Psoas muscle (tissue), 8 donors: Measurements from ENCODE around the gene CRABP2. TPM values are rescaled to one million over a fixed set of nuclear protein-coding genes. Genes with fewer than 3 reads are reported as not detected.

Source experiments
- ATAC-seq, 4 donors: fragments of 200-7000 bp; cut with Tn5 transposase; one replicate each; pipeline ENCODE4 v1.9.1; 2020; ENCODE audit warnings: moderate library complexity in 3 of 4, mild to moderate bottlenecking in 2 of 4
- DNase-seq, 2 donors: peaks; one replicate each; pipeline ENCODE4 v3.0.0-alpha.2; 2020
- H3K27ac ChIP-seq: fragments of 200-600 bp; one replicate; pipeline ENCODE4 v1.8.0; 2022
- H3K27me3 ChIP-seq, 3 donors: fragments of 200-600 bp in 1 of 3; one replicate each; pipeline versions ENCODE4 v1.6.1 to v1.8.0; 2013 to 2022; ENCODE audit warnings: low read length in 2 of 3, mild to moderate bottlenecking in 2 of 3, moderate library complexity in 1 of 3; ENCODE audit not compliant: insufficient read depth in 3 of 3
- H3K36me3 ChIP-seq, 2 donors: fragments of 200-600 bp in 1 of 2; one replicate each; pipeline versions ENCODE4 v1.6.1 to v1.8.0; 2013 to 2022; ENCODE audit warnings: low read depth in 1 of 2, mild to moderate bottlenecking in 1 of 2, moderate library complexity in 1 of 2; ENCODE audit not compliant: insufficient read depth in 1 of 2
- H3K4me1 ChIP-seq: fragments of 200-600 bp; one replicate; pipeline ENCODE4 v1.8.0; 2022
- H3K4me3 ChIP-seq: fragments of 200-600 bp; one replicate; pipeline ENCODE4 v1.8.0; 2022; ENCODE audit warnings: mild to moderate bottlenecking
- H3K9me3 ChIP-seq: fragments of 200-600 bp; one replicate; pipeline ENCODE4 v1.8.0; 2022
- CTCF ChIP-seq: fragments of 200-600 bp; IDR thresholded peaks from one replicate; pipeline ENCODE4 v1.8.0; 2022; ENCODE audit warnings: antibody characterized with exemption
- WGBS, 3 donors: extraction: QIAGEN DNeasy Blood & Tissue Kit; methylation state at CpG; one replicate each; pipeline versions ENCODE4 v1.1.6 to v1.1.7; 2013; 5-methylcytosine and 5-hydroxymethylcytosine counted together
- intact Hi-C, 2 donors: fragments of 100-400 bp; cut with DNase I; formaldehyde crosslinking; loops; one replicate each; pipeline versions ENCODE4 v1.11.0 to v1.14.2; 2022
- polyA plus RNA-seq, 3 donors: library from polyadenylated mRNA; stranded (reverse); fragments of 200-250 nt; gene quantifications; one replicate each; pipeline ENCODE4 v1.2.3, GENCODE V29; 2013
- total RNA-seq, 4 donors: library from RNA; stranded (reverse); fragmentation: NEBNext Ultra II Directional in 2 of 4; extraction: Animal tissue kit (Norgen Biotek cat#: 25700) in 2 of 4; gene quantifications; one replicate each; pipeline versions ENCODE4 v1.2.1 to v1.2.4, GENCODE V29; 2021 to 2023
- donor health status: healthy with polysubstance abuse.
- donor health status: DM: no; HTN: no; CAD: no; lungs with moderate emphysema.
- donor health status: Bipolar disorder and iron deficiency.
- donor health status: healthy.
- donor health status: DM: yes; HTN: yes; CAD: no.
- donor health status: DM: no; HTN: no; CAD: no.
- donor health status: DM: no; HTN: no; CAD: no.
- donor health status: DM: yes; HTN: yes; CAD: no.

CRABP2 gene
- total and polyA plus RNA-seq, 7 donors: 0.13 to 1.7 (median 0.64) TPM; not detected in 1

- H3K4me3 ChIP-seq: no peak overlapping the region
- WGBS, 3 donors: 47 to 64% (median 55%) methylated on average over 4 of the region's 4 CpGs
- no peak for TF ChIP-seq CTCF
- ATAC-seq: no peak
- intact Hi-C loops: no loop called here
- H3K27ac ChIP-seq: no peak overlapping the region
- H3K36me3 ChIP-seq: no peaks in the 10 kb centered on the region
- H3K27me3 ChIP-seq: peaks cover 0 to 66% (median 24%) of the 10 kb centered on the region in 3 donors
- no peaks in the 10 kb centered on the region for H3K9me3 ChIP-seq
- DNase-seq: no peak
- H3K4me1 ChIP-seq: peaks cover 22% of the 10 kb centered on the region
These were observed 2.0 kb downstream of the CRABP2 start for GRCh38 chr1:156703336-156703735.

- DNase-seq (no peak), ATAC-seq (no peak)
- no peak for TF ChIP-seq CTCF
- Histone ChIP-seq H3K4me3 (no peak overlapping the region), H3K9me3 (no peaks in the 10 kb centered on the region), H3K27ac (no peak overlapping the region), H3K27me3 (peaks cover 0 to 70% (median 20%) of the 10 kb centered on the region in 3 donors), H3K36me3 (no peaks in the 10 kb centered on the region), H3K4me1 (peaks cover 19% of the 10 kb centered on the region)
- intact Hi-C loops: no loop called here
- 75 to 83% (median 78%) methylated on average over 8 of the region's 8 CpGs for WGBS, 3 donors
These were observed 4.4 kb downstream of the CRABP2 start for GRCh38 chr1:156700736-156701531.

GRCh38 chr1:156698995-156699394 is 6.4 kb downstream of the CRABP2 start:
- ATAC-seq (no peak), DNase-seq (no peak)
- WGBS, 3 donors: 34 to 46% (median 38%) methylated on average over 1 of the region's 1 CpG
- Histone ChIP-seq H3K9me3 (no peaks in the 10 kb centered on the region), H3K36me3 (no peaks in the 10 kb centered on the region), H3K27me3 (peaks cover 0 to 56% (median 12%) of the 10 kb centered on the region in 3 donors), H3K4me1 (no peaks in the 10 kb centered on the region), H3K27ac (no peak overlapping the region), H3K4me3 (no peak overlapping the region)
- intact Hi-C loops: loop anchor here in 1 of 2 donors (10.0 kb wide), 1 partner anchor 186 kb away; no protein-coding TSS in a partner anchor
- no peak for TF ChIP-seq CTCF

DNA sequence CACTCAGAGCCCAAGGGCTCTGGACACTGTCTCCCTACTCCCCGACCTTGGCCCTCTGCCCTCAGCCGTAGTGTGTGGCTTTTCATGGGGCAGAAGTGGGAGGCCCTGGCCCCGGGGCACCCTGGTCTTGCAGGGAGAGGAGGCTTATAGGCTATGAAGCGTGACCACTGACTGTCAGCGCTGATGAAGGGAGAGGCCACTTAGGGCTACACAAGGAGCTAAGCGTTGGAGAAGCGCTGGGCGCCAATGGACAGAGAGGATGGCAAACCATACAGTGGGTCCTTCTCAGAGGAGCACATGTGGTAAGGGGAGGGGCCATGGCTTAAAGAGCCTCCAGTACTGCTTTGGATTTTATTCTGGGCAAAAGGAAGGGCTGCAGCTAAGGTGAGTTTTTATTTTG is 7.9 kb downstream of the CRABP2 start:
- Histone ChIP-seq H3K27ac (no peak overlapping the region), H3K36me3 (no peaks in the 10 kb centered on the region), H3K9me3 (no peaks in the 10 kb centered on the region), H3K4me3 (no peak overlapping the region), H3K27me3 (peaks cover 0 to 51% (median 11%) of the 10 kb centered on the region in 3 donors), H3K4me1 (no peaks in the 10 kb centered on the region)
- WGBS, 3 donors: 58 to 63% (median 60%) methylated on average over 8 of the region's 8 CpGs
- DNase-seq: no peak
- intact Hi-C loops: loop anchor here in 1 of 2 donors (10.0 kb wide), 1 partner anchor 187 kb away; no protein-coding TSS in a partner anchor
- ATAC-seq: no peak
- no peak for TF ChIP-seq CTCF
